ENCODE data around the gene MYF5. TPM values are rescaled to one million over a fixed set of nuclear protein-coding genes. Genes with fewer than 3 reads are reported as not detected.

MYF5 gene
- total RNA-seq, 2 donors from 2014 or later, result not detected

DNA sequence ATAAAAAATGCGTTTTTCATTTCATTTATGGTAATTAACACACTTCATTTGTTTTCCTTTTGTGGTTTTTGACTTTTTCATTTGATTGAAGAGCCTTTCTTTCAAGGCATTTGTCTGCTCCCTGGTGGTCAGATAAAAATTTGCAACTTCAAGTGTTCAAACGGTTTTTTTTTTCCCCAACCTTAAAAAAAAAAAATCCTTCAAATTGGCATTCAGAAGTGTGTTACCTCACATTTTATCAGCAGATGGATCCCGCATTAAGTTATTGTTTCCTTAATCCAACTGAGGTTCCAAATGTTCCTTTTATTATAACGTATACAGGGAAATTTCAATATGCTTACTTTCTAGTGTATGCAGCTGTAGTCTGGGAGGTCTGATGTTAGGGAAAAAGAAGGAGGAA, 47.2 kb downstream of the MYF5 start:
- intact Hi-C loops (cut with DNase I), result no loop called here
- no peak overlapping the region for H3K9ac ChIP-seq (ENCODE audit: low read depth in 2 of 2, low read length in 2 of 2)
- H3K27me3 ChIP-seq, result no peaks in the 10 kb centered on the region
- no peaks in the 10 kb centered on the region for H3K4me1 ChIP-seq
- no peaks in the 10 kb centered on the region for H3K36me3 ChIP-seq
- H3K9me3 ChIP-seq, result no peaks in the 10 kb centered on the region
- DNase-seq, result no peak
- no peak overlapping the region for H3K27ac ChIP-seq
- no peak overlapping the region for H3K4me3 ChIP-seq
- TF ChIP-seq, protein P1, sequence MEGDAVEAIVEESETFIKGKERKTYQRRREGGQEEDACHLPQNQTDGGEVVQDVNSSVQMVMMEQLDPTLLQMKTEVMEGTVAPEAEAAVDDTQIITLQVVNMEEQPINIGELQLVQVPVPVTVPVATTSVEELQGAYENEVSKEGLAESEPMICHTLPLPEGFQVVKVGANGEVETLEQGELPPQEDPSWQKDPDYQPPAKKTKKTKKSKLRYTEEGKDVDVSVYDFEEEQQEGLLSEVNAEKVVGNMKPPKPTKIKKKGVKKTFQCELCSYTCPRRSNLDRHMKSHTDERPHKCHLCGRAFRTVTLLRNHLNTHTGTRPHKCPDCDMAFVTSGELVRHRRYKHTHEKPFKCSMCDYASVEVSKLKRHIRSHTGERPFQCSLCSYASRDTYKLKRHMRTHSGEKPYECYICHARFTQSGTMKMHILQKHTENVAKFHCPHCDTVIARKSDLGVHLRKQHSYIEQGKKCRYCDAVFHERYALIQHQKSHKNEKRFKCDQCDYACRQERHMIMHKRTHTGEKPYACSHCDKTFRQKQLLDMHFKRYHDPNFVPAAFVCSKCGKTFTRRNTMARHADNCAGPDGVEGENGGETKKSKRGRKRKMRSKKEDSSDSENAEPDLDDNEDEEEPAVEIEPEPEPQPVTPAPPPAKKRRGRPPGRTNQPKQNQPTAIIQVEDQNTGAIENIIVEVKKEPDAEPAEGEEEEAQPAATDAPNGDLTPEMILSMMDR (IDR thresholded peaks at IDR 0.05), result peak; percentile 36

DNA sequence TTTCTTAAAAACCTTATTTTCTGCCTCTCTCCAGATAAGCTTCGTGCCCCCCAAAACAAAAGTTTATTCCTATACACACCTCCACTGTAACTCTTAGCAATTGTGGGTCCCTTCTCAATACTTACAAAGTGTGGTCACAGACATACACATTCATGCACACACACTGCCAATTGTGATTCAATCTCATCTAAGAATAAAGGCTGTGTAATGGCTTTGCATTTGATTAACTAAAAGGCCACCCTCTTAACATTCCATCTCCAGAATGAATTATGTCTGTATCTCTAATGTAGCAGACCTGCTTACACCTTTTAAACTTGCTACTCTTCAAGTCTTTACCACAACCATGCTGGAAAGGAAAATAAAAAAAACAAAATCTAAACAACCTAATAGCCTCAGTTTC, 49.5 kb downstream of the MYF5 start:
- intact Hi-C loops (cut with DNase I), result no loop called here
- H3K27me3 ChIP-seq, result no peaks in the 10 kb centered on the region
- no peak for DNase-seq

DNA sequence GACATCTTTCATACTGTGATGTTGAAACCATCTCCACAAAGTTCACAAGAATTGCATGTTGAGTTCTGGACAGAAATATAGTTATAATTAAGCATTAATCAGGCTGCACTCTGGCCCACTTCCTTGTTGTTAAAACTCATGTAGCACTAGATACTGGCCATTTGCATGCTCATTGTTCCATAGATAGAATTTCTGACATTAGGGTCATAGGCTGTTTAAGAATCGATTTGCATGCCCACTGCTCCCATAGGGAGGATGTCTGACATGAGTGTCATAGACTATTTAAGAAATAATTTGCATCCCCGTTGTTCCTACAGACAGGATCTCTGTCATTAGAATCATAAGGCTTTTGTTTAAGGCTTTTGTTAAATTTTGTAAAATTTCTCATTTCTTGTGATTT, 50.2 kb downstream of the MYF5 start:
- Histone ChIP-seq H3K9ac (ENCODE audit: low read depth in 2 of 2, low read length in 2 of 2) (no peak overlapping the region), H3K36me3 (no peaks in the 10 kb centered on the region), H3K9me3 (no peaks in the 10 kb centered on the region), H3K4me3 (no peak overlapping the region), H3K27me3 (no peaks in the 10 kb centered on the region), H3K27ac (no peak overlapping the region), H3K4me1 (no peaks in the 10 kb centered on the region)
- TF ChIP-seq, protein P1 (IDR thresholded peaks at IDR 0.05), result no peak
- intact Hi-C loops (cut with DNase I), result no loop called here
- DNase-seq, result no peak

More for the DNA sequence above, 49.5 kb downstream of the MYF5 start:
- Histone ChIP-seq H3K9ac (ENCODE audit: low read depth in 2 of 2, low read length in 2 of 2) (no peak overlapping the region), H3K36me3 (no peaks in the 10 kb centered on the region), H3K4me1 (no peaks in the 10 kb centered on the region), H3K9me3 (no peaks in the 10 kb centered on the region), H3K4me3 (no peak overlapping the region), H3K27ac (no peak overlapping the region)
- TF ChIP-seq, protein P1 (IDR thresholded peaks at IDR 0.05), result no peak

Other genes starting within 250 kb of the MYF5 start
- not detected for gene MYF6, start 9.3 kb upstream of the MYF5 start, total RNA-seq
- 1 to 10 TPM in 1 of 2 donors, under 1 TPM in 1; 0.17 to 1.8 TPM for gene LIN7A, start 221.0 kb downstream of the MYF5 start, total RNA-seq